HCT116 (cell line): Measurements from ENCODE around the gene SLC38A2. TPM values are rescaled to one million over a fixed set of nuclear protein-coding genes. Genes with fewer than 3 reads are reported as not detected.

Source experiments
- ATAC-seq: fragments of 200-7000 bp; cut with Tn5 transposase; 2 replicates; pipeline ENCODE4 v1.9.1; 2020; ENCODE audit warnings: mild to moderate bottlenecking, moderate library complexity
- BruUV-seq: library from RNA; stranded (reverse); fragments of 400-500 nt; replicated peaks from 2 replicates; lab custom pipeline; 2021; lab: Mats Ljungman, UMichigan
- CTCF ChIA-PET: fragments of 300-600 bp; sonication (Branson Sonifier 250); formaldehyde crosslinking; loops from one replicate; lab custom pipeline; 2021; ENCODE audit warnings: antibody characterized with exemption; lab: Charles Lee
- POLR2A ChIA-PET: fragments of 300-600, 350-600 bp; sonication (Branson Sonifier 250); formaldehyde crosslinking; loops from one replicate; lab custom pipeline; 2021; ENCODE audit warnings: antibody characterized with exemption; lab: Charles Lee
- RAD21 ChIA-PET, 2 experiments: fragments of 300-600 bp; sonication (Branson Sonifier 250); formaldehyde crosslinking; loops; one replicate each; lab custom pipeline; 2023; ENCODE audit warnings: low total read pairs in 2 of 2; ENCODE audit not compliant: uncharacterized antibody in 2 of 2, unreplicated experiment in 2 of 2, low non-redundant PET in 1 of 2; lab: Charles Lee
- DNase-seq: peaks from one replicate; pipeline ENCODE4 v3.0.0-alpha.2; 2010; ENCODE audit warnings: low read depth, low spot score
- H2AFZ ChIP-seq: fragments of 200-600 bp; shearing (Covaris generic), sonication (generic); 2 replicates; pipeline ENCODE4 v1.6.1; 2017; ENCODE audit warnings: low read depth, mixed run types, mixed read lengths, antibody characterized with exemption, low read length; ENCODE audit not compliant: poor library complexity, severe bottlenecking
- H3K27ac ChIP-seq: 2 replicates; pipeline ENCODE4 v1.5.1; 2012; ENCODE audit warnings: low read depth, low read length
- H3K27me3 ChIP-seq: fragments of 200-600 bp; sonication (generic); 2 replicates; pipeline ENCODE4 v1.6.1; 2016; ENCODE audit warnings: mixed run types, low read length, mixed read lengths; ENCODE audit not compliant: insufficient read depth
- H3K36me3 ChIP-seq, 2 experiments: fragments of 200-500 bp in 1 of 2; fragments of 200-600 bp in 1 of 2; sonication (Bioruptor generic) in 1 of 2; sonication (generic) in 1 of 2; 2 replicates each; pipeline versions ENCODE4 v1.5.1 to v1.6.1; 2014 to 2016; ENCODE audit warnings: low read length in 2 of 2, inconsistent platforms in 1 of 2, mixed read lengths in 1 of 2, mixed run types in 1 of 2; ENCODE audit not compliant: insufficient read depth in 2 of 2, control insufficient read depth in 1 of 2
- H3K4me1 ChIP-seq, 2 experiments: fragments of 200-600 bp in 1 of 2; sonication (generic) in 1 of 2; 2 replicates each; pipeline versions ENCODE4 v1.5.1 to v1.6.1; 2012 to 2017; ENCODE audit warnings: low read length in 2 of 2, inconsistent platforms in 1 of 2, mild to moderate bottlenecking in 1 of 2, mixed read lengths in 1 of 2, mixed run types in 1 of 2, moderate library complexity in 1 of 2; ENCODE audit not compliant: insufficient read depth in 2 of 2, control insufficient read depth in 1 of 2
- H3K4me2 ChIP-seq: fragments of 200-600 bp; sonication (generic); 2 replicates; pipeline ENCODE4 v1.6.1; 2017; ENCODE audit warnings: mixed run types, low read length, mixed read lengths
- H3K4me3 ChIP-seq, 2 experiments: fragments of 200-600 bp in 1 of 2; sonication (generic) in 1 of 2; replicated peaks in 1 of 2; 2 replicates each; pipeline ENCODE4 v1.5.1; 2011 to 2016; ENCODE audit warnings: low read length in 2 of 2, control low read depth in 1 of 2, low read depth in 1 of 2, mild to moderate bottlenecking in 1 of 2, mixed read lengths in 1 of 2, mixed run types in 1 of 2
- H3K79me2 ChIP-seq: fragments of 200-600 bp; sonication (generic); 2 replicates; pipeline ENCODE4 v1.6.1; 2017; ENCODE audit warnings: mild to moderate bottlenecking, mixed run types, low read length, moderate library complexity, mixed read lengths; ENCODE audit not compliant: insufficient read depth
- H3K9ac ChIP-seq: fragments of 200-600 bp; sonication (generic); 2 replicates; pipeline ENCODE4 v1.6.1; 2016; ENCODE audit warnings: low read length, mixed read lengths
- H3K9me2 ChIP-seq: fragments of 200-600 bp; sonication (generic), shearing (Covaris generic); 2 replicates; pipeline ENCODE4 v1.6.1; 2017; ENCODE audit warnings: mixed run types, mild to moderate bottlenecking, moderate library complexity; ENCODE audit not compliant: insufficient read depth
- H3K9me3 ChIP-seq, 2 experiments: fragments of 200-500 bp in 1 of 2; fragments of 200-600 bp in 1 of 2; sonication (Bioruptor generic) in 1 of 2; sonication (generic) in 1 of 2; 2 replicates each; pipeline ENCODE4 v1.6.1; 2014 to 2017; ENCODE audit warnings: low read length in 2 of 2, mixed read lengths in 2 of 2, inconsistent platforms in 1 of 2, low read depth in 1 of 2, mild to moderate bottlenecking in 1 of 2, mixed run types in 1 of 2, moderate library complexity in 1 of 2; ENCODE audit not compliant: control insufficient read depth in 1 of 2, insufficient read depth in 1 of 2
- H4K20me1 ChIP-seq: fragments of 200-600 bp; sonication (generic), shearing (Covaris generic); 2 replicates; pipeline ENCODE4 v1.6.1; 2017; ENCODE audit warnings: mixed run types, mild to moderate bottlenecking, moderate library complexity; ENCODE audit not compliant: insufficient read depth
- ATF3 ChIP-seq: IDR thresholded peaks from 2 replicates; pipeline ENCODE4 v1.6.1; 2012
- CBX3 ChIP-seq: IDR thresholded peaks from 2 replicates; pipeline ENCODE4 v1.6.1; 2012; ENCODE audit warnings: low read depth
- CEBPB ChIP-seq: IDR thresholded peaks from 2 replicates; pipeline ENCODE4 v1.6.1; 2012; ENCODE audit warnings: low read depth
- EGR1 ChIP-seq: IDR thresholded peaks from 2 replicates; pipeline ENCODE4 v1.6.1; 2012; ENCODE audit warnings: low read depth
- EZH2 ChIP-seq: fragments of 200-600 bp; sonication (generic); IDR thresholded peaks from 2 replicates; pipeline ENCODE4 v1.6.1; 2017; ENCODE audit warnings: antibody characterized with exemption, mixed run types
- EZH2phosphoT487 ChIP-seq: fragments of 200-600 bp; IDR thresholded peaks from 2 replicates; pipeline ENCODE4 v1.6.1; 2018; ENCODE audit warnings: antibody characterized with exemption, borderline replicate concordance
- FOSL1 ChIP-seq: IDR thresholded peaks from 2 replicates; pipeline ENCODE4 v1.6.1; 2012; ENCODE audit warnings: low read depth
- JUND ChIP-seq: IDR thresholded peaks from 2 replicates; pipeline ENCODE4 v1.6.1; 2012
- MAX ChIP-seq: IDR thresholded peaks from 2 replicates; pipeline ENCODE4 v1.6.1; 2012
- POLR2A ChIP-seq: IDR thresholded peaks from 2 replicates; pipeline ENCODE4 v1.7.0; 2011; ENCODE audit warnings: borderline replicate concordance; ENCODE audit not compliant: insufficient read depth, insufficient read length; ENCODE audit errors: extremely low read depth
- RAD21 ChIP-seq: IDR thresholded peaks from 2 replicates; pipeline ENCODE4 v1.6.1; 2012; ENCODE audit warnings: low read depth, mild to moderate bottlenecking
- REST ChIP-seq: IDR thresholded peaks from 2 replicates; pipeline ENCODE4 v1.6.1; 2012; ENCODE audit warnings: low read depth
- SIN3A ChIP-seq: IDR thresholded peaks from 2 replicates; pipeline ENCODE4 v1.6.1; 2012; ENCODE audit warnings: low read depth
- TCF7L2 ChIP-seq: IDR thresholded peaks from 2 replicates; pipeline ENCODE4 v1.7.0; 2011; ENCODE audit warnings: borderline replicate concordance, inconsistent platforms; ENCODE audit not compliant: insufficient read depth, insufficient read length; ENCODE audit errors: extremely low read depth
- YY1 ChIP-seq: IDR thresholded peaks from 2 replicates; pipeline ENCODE4 v1.6.1; 2011; ENCODE audit warnings: low read length, low read depth, moderate library complexity, mild to moderate bottlenecking; ENCODE audit not compliant: insufficient replicate concordance; ENCODE audit errors: extremely low read depth
- ZFX ChIP-seq: fragments of 450-650 bp; IDR thresholded peaks from 2 replicates; pipeline ENCODE4 v1.6.1; 2017
- ZNF274 ChIP-seq: fragments of 200-500 bp; sonication (Bioruptor generic); IDR thresholded peaks from 2 replicates; pipeline ENCODE4 v1.6.1; 2014; ENCODE audit warnings: mild to moderate bottlenecking, low read depth, low read length, inconsistent platforms
- intact Hi-C: fragments of 100-400 bp; cut with micrococcal nuclease; formaldehyde crosslinking; loops from 2 replicates; pipeline ENCODE4 v1.10.0; 2022
- total RNA-seq: library from RNA; stranded (reverse); gene quantifications from one replicate; pipeline ENCODE4 v1.2.1, GENCODE V29; 2021; ENCODE audit not compliant: unreplicated experiment

The SLC38A2 gene
- total RNA-seq, 1 experiment from 2014 or later: 1,049 TPM

GRCh38 chr12:46410495-46410894 is 37.9 kb upstream of the SLC38A2 start:
- ChIA-PET POLR2A (no interaction called here), CTCF (no interaction called here), RAD21 (no interaction called here)
- Histone ChIP-seq H2AFZ (no peak overlapping the region), H3K4me1 (peaks cover 15 to 16% of the 10 kb centered on the region in 2 experiments), H3K79me2 (no peaks in the 10 kb centered on the region), H3K9me3 (no peaks in the 10 kb centered on the region), H4K20me1 (no peaks in the 10 kb centered on the region), H3K4me2 (no peak overlapping the region), H3K4me3 (no peak overlapping the region), H3K9ac (no peak overlapping the region), H3K27ac (no peak overlapping the region), H3K36me3 (no peaks in the 10 kb centered on the region), H3K9me2 (no peaks in the 10 kb centered on the region), H3K27me3 (no peaks in the 10 kb centered on the region)
- DNase-seq (no peak), ATAC-seq (no peak)
- BruUV-seq: no TSS peak
- intact Hi-C loops: no loop called here
- TF ChIP-seq MAX: no peak
- no peak for TF ChIP-seq TCF7L2
- no peak for TF ChIP-seq CBX3
- no peak for TF ChIP-seq EZH2phosphoT487
- no peak for TF ChIP-seq ZNF274
- TF ChIP-seq, all 23 proteins: peak for 0

GRCh38 chr12:46409974-46410373 is 37.4 kb upstream of the SLC38A2 start:
- DNase-seq (no peak), ATAC-seq (no peak)
- no peaks in the 10 kb centered on the region for H3K79me2 ChIP-seq
- no peaks in the 10 kb centered on the region for H3K9me3 ChIP-seq
- ChIA-PET RAD21 (no interaction called here), CTCF (no interaction called here), POLR2A (no interaction called here)
- no peaks in the 10 kb centered on the region for H4K20me1 ChIP-seq
- H3K9me2 ChIP-seq: no peaks in the 10 kb centered on the region
- intact Hi-C loops: no loop called here
- no peaks in the 10 kb centered on the region for H3K36me3 ChIP-seq
- no TSS peak for BruUV-seq
- no peak overlapping the region for H3K4me2 ChIP-seq
- no peak for TF ChIP-seq ATF3
- no peak for TF ChIP-seq EZH2phosphoT487
- TF ChIP-seq JUND: no peak
- no peak for TF ChIP-seq ZNF274
- no peak for TF ChIP-seq SIN3A
- TF ChIP-seq EGR1: no peak
- no peak for TF ChIP-seq EZH2
- TF ChIP-seq YY1: no peak
- TF ChIP-seq ZFX: no peak
- TF ChIP-seq REST: no peak
- no peak for TF ChIP-seq RAD21
- no peak for TF ChIP-seq MAX
- TF ChIP-seq POLR2A: no peak
- no peak for TF ChIP-seq TCF7L2
- no peak for TF ChIP-seq CEBPB
- TF ChIP-seq FOSL1: no peak
- H3K27me3 ChIP-seq: no peaks in the 10 kb centered on the region
- no peak overlapping the region for H2AFZ ChIP-seq
- no peak overlapping the region for H3K9ac ChIP-seq
- H3K4me1 ChIP-seq: peaks cover 10 to 12% of the 10 kb centered on the region in 2 experiments
- no peak overlapping the region for H3K4me3 ChIP-seq
- H3K27ac ChIP-seq: no peak overlapping the region
